T-cell (primary cell): ENCODE results near the gene OAS2. TPM values are rescaled to one million over a fixed set of nuclear protein-coding genes. Genes with fewer than 3 reads are reported as not detected.
A peak's percentile ranks its signal among the peaks of the same experiment; 100 is the strongest.

Experiments
- ATAC-seq, 4 experiments: fragments of 200-7000 bp in 3 of 4; fragments of 150-1000 bp in 1 of 4; cut with Tn5 transposase; replicated peaks in 1 of 4; 1 replicate in 3 of 4; 2 replicates in 1 of 4; pipeline ENCODE4 v1.10.0; 2021; ENCODE audit warnings: moderate library complexity in 3 of 4, mild to moderate bottlenecking in 2 of 4, moderate number of reproducible peaks in 1 of 4
- CTCF ChIA-PET, 2 donors: fragments of 300-600 bp; sonication (Branson Sonifier 250); formaldehyde crosslinking; loops; one replicate each; lab custom pipeline; 2022; ENCODE audit warnings: antibody characterized with exemption in 2 of 2; lab: Charles Lee
- POLR2A ChIA-PET, 2 donors: fragments of 300-600 bp; sonication (Branson Sonifier 250); formaldehyde crosslinking; loops; one replicate each; lab custom pipeline; 2022; ENCODE audit warnings: antibody characterized with exemption in 2 of 2; lab: Charles Lee
- DNase-seq, 35 experiments: peaks; one replicate each; pipeline versions ENCODE4 v3.0.0 to v3.0.0-alpha.2; 2013 to 2023
- H3K27ac ChIP-seq: one replicate; pipeline ENCODE4 v1.5.1; 2013; ENCODE audit warnings: low read length
- H3K27me3 ChIP-seq, 2 experiments: replicated peaks in 1 of 2; 1 replicate in 1 of 2; 2 replicates in 1 of 2; pipeline versions ENCODE4 v1.6.1 to v1.7.0; 2013; ENCODE audit warnings: low read length in 1 of 2, mixed read lengths in 1 of 2; ENCODE audit not compliant: control insufficient read depth in 2 of 2, insufficient read depth in 2 of 2; ENCODE audit errors: extremely low read depth in 1 of 2
- H3K36me3 ChIP-seq, 2 donors: 1 replicate in 1 of 2; 2 replicates in 1 of 2; pipeline versions ENCODE4 v1.6.1 to v1.7.0; 2013; ENCODE audit warnings: low read length in 1 of 2; ENCODE audit not compliant: control insufficient read depth in 2 of 2, insufficient read depth in 1 of 2; ENCODE audit errors: extremely low read depth in 1 of 2
- H3K4me1 ChIP-seq, 2 experiments: 1 replicate in 1 of 2; 2 replicates in 1 of 2; pipeline versions ENCODE4 v1.6.1 to v1.7.0; 2013; ENCODE audit warnings: low read length in 2 of 2, mixed read lengths in 1 of 2; ENCODE audit not compliant: insufficient read depth in 2 of 2, control insufficient read depth in 1 of 2; ENCODE audit errors: extremely low read depth in 1 of 2
- H3K4me3 ChIP-seq, 2 donors: 1 replicate in 1 of 2; 2 replicates in 1 of 2; pipeline versions ENCODE4 v1.5.1 to v1.7.0; 2013; ENCODE audit warnings: mild to moderate bottlenecking in 2 of 2, low read length in 1 of 2, moderate library complexity in 1 of 2; ENCODE audit not compliant: control insufficient read depth in 1 of 2; ENCODE audit errors: extremely low read depth in 1 of 2
- H3K9me3 ChIP-seq: 2 replicates; pipeline ENCODE4 v1.7.0; 2013
- H3K27ac Mint-ChIP-seq, 2 donors: one replicate each; pipeline ENCODE4 v1.8.0; 2020 to 2021; ENCODE audit warnings: mild to moderate bottlenecking in 2 of 2, mixed read lengths in 2 of 2
- H3K27me3 Mint-ChIP-seq, 2 donors: one replicate each; pipeline ENCODE4 v1.8.0; 2021 to 2022; ENCODE audit warnings: mixed read lengths in 2 of 2
- H3K36me3 Mint-ChIP-seq: one replicate; pipeline ENCODE4 v1.8.0; 2021; ENCODE audit warnings: mixed read lengths
- H3K4me1 Mint-ChIP-seq, 3 donors: one replicate each; pipeline ENCODE4 v1.8.0; 2020 to 2022; ENCODE audit warnings: mixed read lengths in 3 of 3, mild to moderate bottlenecking in 1 of 3
- H3K4me3 Mint-ChIP-seq, 3 donors: one replicate each; pipeline ENCODE4 v1.8.0; 2020 to 2022; ENCODE audit warnings: mild to moderate bottlenecking in 3 of 3, mixed read lengths in 3 of 3, moderate library complexity in 3 of 3
- H3K9me3 Mint-ChIP-seq, 3 donors: one replicate each; pipeline ENCODE4 v1.8.0; 2020 to 2022; ENCODE audit warnings: mixed read lengths in 3 of 3
- WGBS: methylation state at CpG from one replicate; pipeline ENCODE4 v1.1.5; 2013; ENCODE audit warnings: missing lambda C conversion rate; ENCODE audit not compliant: insufficient coverage; 5-methylcytosine and 5-hydroxymethylcytosine counted together
- total RNA-seq, 35 experiments: library from RNA in 6 of 35; stranded (reverse) in 6 of 35; fragments of 120-200 nt in 1 of 35; gene quantifications; one replicate each; pipeline versions ENCODE4 v1.2.1 to v1.2.4 and lab custom pipeline; 2013 to 2026

The OAS2 gene
- total RNA-seq, 5 donors from 2014 or later (not counting 1 experiment from before 2014, with no cell fraction given), result 44.8 to 75.5 (median 56.9) TPM

DNA sequence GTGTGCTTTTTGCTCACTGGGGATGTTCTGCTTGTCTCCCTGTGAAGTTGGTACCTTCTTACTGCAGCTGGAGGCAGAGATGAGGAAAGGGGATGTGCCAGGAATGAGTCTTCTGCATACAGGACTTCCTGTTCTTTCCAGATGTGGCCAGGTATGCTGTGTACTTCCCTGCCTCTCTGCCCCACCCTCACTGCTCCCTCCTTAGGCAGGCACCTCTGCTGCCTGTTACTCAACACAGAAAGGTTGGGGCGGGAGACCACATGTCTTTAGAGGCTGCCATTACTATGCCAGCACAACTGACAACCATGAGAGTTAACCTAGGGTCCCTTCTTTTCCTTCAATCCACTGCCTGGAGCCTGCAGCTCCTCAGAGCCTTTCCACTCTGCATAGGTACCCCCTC, 42.1 kb upstream of the OAS2 start:
- no peaks in the 10 kb centered on the region for H3K27me3 ChIP-seq
- H3K27me3 Mint-ChIP-seq, result no peaks in the 10 kb centered on the region
- no peak overlapping the region for H3K4me3 Mint-ChIP-seq
- peaks cover 16 to 18% of the 10 kb centered on the region in 2 experiments for H3K4me1 ChIP-seq
- H3K9me3 ChIP-seq, result no peaks in the 10 kb centered on the region
- H3K36me3 Mint-ChIP-seq, result no peaks in the 10 kb centered on the region
- no peaks in the 10 kb centered on the region for H3K36me3 ChIP-seq
- WGBS, result 100% methylated on average over 1 of the region's 1 CpG
- peaks cover 29 to 41% (median 36%) of the 10 kb centered on the region in 3 donors for H3K4me1 Mint-ChIP-seq
- ChIA-PET CTCF (no interaction called here), POLR2A (no interaction called here)
- H3K27ac Mint-ChIP-seq, result peak overlapping the region; percentile 94 to 95
- peak in 2 of 35 experiments; percentile 3 to 32 for DNase-seq
- H3K9me3 Mint-ChIP-seq, result peaks cover 0 to 6% (median 3%) of the 10 kb centered on the region in 3 donors
- no peak overlapping the region for H3K27ac ChIP-seq
- peak in 2 of 4 experiments; percentile 18 to 30 for ATAC-seq
- H3K4me3 ChIP-seq, result no peak overlapping the region

- peaks cover 4% of the 10 kb centered on the region for H3K36me3 Mint-ChIP-seq
Observed at GRCh38 chr12:112936927-112937326, 41.4 kb upstream of the OAS2 start.

DNA sequence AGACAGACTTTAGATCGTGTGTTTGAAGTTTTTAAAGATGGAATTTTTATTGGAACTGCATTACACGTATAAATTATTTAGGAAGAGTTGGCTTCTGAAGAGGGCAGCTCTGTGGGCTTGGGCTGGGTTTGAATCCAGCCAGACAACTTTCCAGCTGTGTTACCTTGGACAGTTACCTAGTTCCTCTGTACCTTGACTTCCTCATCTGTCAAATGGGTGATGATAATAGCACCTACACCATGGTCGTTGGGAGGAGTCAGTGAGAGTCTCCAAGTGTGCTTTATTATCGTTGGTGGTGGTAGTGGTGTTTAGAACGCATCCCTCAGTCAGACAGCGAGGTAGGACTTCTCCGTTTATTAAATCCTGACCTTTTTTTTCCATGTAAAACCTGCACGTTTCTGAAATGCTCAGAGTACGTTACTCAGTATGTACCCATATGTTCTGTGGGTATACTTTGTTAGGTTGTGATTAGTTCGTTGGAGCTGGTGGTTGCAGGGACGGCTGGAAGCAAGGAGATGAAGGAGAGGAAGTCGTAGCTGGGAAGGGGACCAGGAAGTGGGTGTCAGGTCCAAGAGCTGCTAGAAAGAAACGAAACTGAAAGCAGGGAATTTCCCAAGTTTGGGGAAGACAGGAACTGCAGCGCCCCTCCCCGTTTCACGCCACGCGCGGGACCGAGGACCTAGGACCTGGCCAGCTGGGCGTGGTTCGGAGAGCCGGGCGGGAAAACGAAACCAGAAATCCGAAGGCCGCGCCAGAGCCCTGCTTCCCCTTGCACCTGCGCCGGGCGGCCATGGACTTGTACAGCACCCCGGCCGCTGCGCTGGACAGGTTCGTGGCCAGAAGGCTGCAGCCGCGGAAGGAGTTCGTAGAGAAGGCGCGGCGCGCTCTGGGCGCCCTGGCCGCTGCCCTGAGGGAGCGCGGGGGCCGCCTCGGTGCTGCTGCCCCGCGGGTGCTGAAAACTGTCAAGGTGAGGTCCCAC, 40.3 kb upstream of the OAS2 start, which contains the start of gene OAS3:
TSS of gene OAS3 (plus strand) at position 734 of the 979 bp plus-strand sequence. CDS start at position 791, 57 bp downstream.
- under 1% methylated on average over 43 of the region's 50 CpGs for WGBS
- Histone ChIP-seq H3K27ac (peak within 1 kb of the TSS; percentile 92), H3K4me1 (peaks cover 16 to 18% of the 10 kb centered on the region in 2 experiments), H3K4me3 (peak within 1 kb of the TSS; percentile 71 to 86), H3K27me3 (no peaks in the 10 kb centered on the region), H3K36me3 (peaks cover 5 to 9% of the 10 kb centered on the region in 2 donors), H3K9me3 (no peaks in the 10 kb centered on the region)
- Mint-ChIP-seq H3K27me3 (no peaks in the 10 kb centered on the region), H3K9me3 (peaks cover 0 to 6% (median 3%) of the 10 kb centered on the region in 3 donors), H3K27ac (peak within 1 kb of the TSS; percentile 94 to 95), H3K36me3 (peaks cover 4% of the 10 kb centered on the region), H3K4me3 (peak within 1 kb of the TSS; percentile 85 to 93 (median 91)), H3K4me1 (peaks cover 33 to 41% (median 40%) of the 10 kb centered on the region in 3 donors)
- ATAC-seq (peak; percentile 70 to 76 (median 72)), DNase-seq (peak; percentile 24 to 88 (median 51))
- ChIA-PET POLR2A (interaction anchor here (0.6 kb wide), 2 partner anchors 40 to 51 kb away, joined by 3 read pairs; no protein-coding TSS in a partner anchor), CTCF (interaction anchor here (0.5 to 1.4 kb wide), 5 partner anchors 31 to 55 kb away, joined by 3 to 6 read pairs (median 4); partner anchors contain the start of genes OAS1 (in 1 of the 2) and OAS2 (in 1 of the 2))

More at GRCh38 chr12:112936927-112937326, 41.4 kb upstream of the OAS2 start:
- Mint-ChIP-seq H3K9me3 (peaks cover 0 to 6% (median 3%) of the 10 kb centered on the region in 3 donors), H3K4me1 (peaks cover 30 to 41% (median 38%) of the 10 kb centered on the region in 3 donors), H3K27ac (peak overlapping the region; percentile 94 to 95), H3K4me3 (peak overlapping the region; percentile 10 to 93 (median 37)), H3K27me3 (no peaks in the 10 kb centered on the region)
- DNase-seq (no peak), ATAC-seq (no peak)
- ChIA-PET CTCF (interaction anchor here (1.0 to 1.2 kb wide), 2 partner anchors 29 to 56 kb away, joined by 3 to 5 read pairs; no protein-coding TSS in a partner anchor), POLR2A (no interaction called here)
- H3K4me3 ChIP-seq, result no peak overlapping the region
- peaks cover 3 to 4% of the 10 kb centered on the region in 2 donors for H3K36me3 ChIP-seq
- no peaks in the 10 kb centered on the region for H3K27me3 ChIP-seq
- H3K4me1 ChIP-seq, result peaks cover 16 to 18% of the 10 kb centered on the region in 2 experiments
- peak overlapping the region; percentile 19 for H3K27ac ChIP-seq
- no CpG with 5 or more reads among the region's 2 CpGs for WGBS
- H3K9me3 ChIP-seq, result no peaks in the 10 kb centered on the region

GRCh38 chr12:112938751-112939150, 39.6 kb upstream of the OAS2 start:
- H3K4me1 ChIP-seq, result peaks cover 16 to 18% of the 10 kb centered on the region in 2 experiments
- ATAC-seq (peak in 1 of 4 experiments; percentile 1), DNase-seq (peak in 1 of 35 experiments; percentile 14)
- peaks cover 4% of the 10 kb centered on the region for H3K36me3 Mint-ChIP-seq
- ChIA-PET POLR2A (no interaction called here), CTCF (interaction anchor here in 1 of 2 donors (0.8 to 1.3 kb wide), 2 partner anchors 33 to 39 kb away, joined by 4 read pairs; partner anchors contain the start of genes OAS1 and OAS2)
- peak overlapping the region; percentile 94 to 95 for H3K27ac Mint-ChIP-seq
- peak overlapping the region; percentile 71 to 86 for H3K4me3 ChIP-seq
- no peaks in the 10 kb centered on the region for H3K27me3 ChIP-seq
- H3K27ac ChIP-seq, result peak overlapping the region; percentile 92
- no peaks in the 10 kb centered on the region for H3K27me3 Mint-ChIP-seq
- 43% methylated on average over 2 of the region's 11 CpGs for WGBS
- H3K4me3 Mint-ChIP-seq, result peak overlapping the region; percentile 85 to 93 (median 91)
- H3K4me1 Mint-ChIP-seq, result peaks cover 33 to 41% (median 40%) of the 10 kb centered on the region in 3 donors
- peaks cover 0 to 6% (median 3%) of the 10 kb centered on the region in 3 donors for H3K9me3 Mint-ChIP-seq
- peaks cover 5 to 14% of the 10 kb centered on the region in 2 donors for H3K36me3 ChIP-seq
- H3K9me3 ChIP-seq, result no peaks in the 10 kb centered on the region

- peak overlapping the region; percentile 85 to 93 (median 91) for H3K4me3 Mint-ChIP-seq
- peaks cover 0 to 6% (median 3%) of the 10 kb centered on the region in 3 donors for H3K9me3 Mint-ChIP-seq
Observed at GRCh38 chr12:112939761-112940381, 38.4 kb upstream of the OAS2 start.

More at GRCh38 chr12:112939761-112940381, 38.4 kb upstream of the OAS2 start:
- Histone ChIP-seq H3K27me3 (no peaks in the 10 kb centered on the region), H3K9me3 (no peaks in the 10 kb centered on the region), H3K4me1 (peaks cover 16 to 18% of the 10 kb centered on the region in 2 experiments), H3K4me3 (peak overlapping the region; percentile 46 to 71), H3K27ac (peak overlapping the region; percentile 52), H3K36me3 (peaks cover 5 to 23% of the 10 kb centered on the region in 2 donors)
- ChIA-PET CTCF (interaction anchor here in 1 of 2 donors (1.3 kb wide), 1 partner anchor 38 kb away, joined by 4 read pairs; the partner anchor contains the start of gene OAS2), POLR2A (no interaction called here)
- DNase-seq, result peak in 3 of 35 experiments; percentile 9 to 32 (median 21)
- peak in 3 of 4 experiments; percentile 44 to 52 (median 50) for ATAC-seq
- 0% methylated on average over 5 of the region's 7 CpGs for WGBS
- H3K36me3 Mint-ChIP-seq, result peaks cover 13% of the 10 kb centered on the region
- no peaks in the 10 kb centered on the region for H3K27me3 Mint-ChIP-seq
- H3K4me1 Mint-ChIP-seq, result peaks cover 35 to 41% (median 40%) of the 10 kb centered on the region in 3 donors
- H3K27ac Mint-ChIP-seq, result peak overlapping the region; percentile 93 to 95
